Choroid plexus epithelial cell (primary cell): Measurements from ENCODE around the gene DCAF7.

ENCODE experiments used
- DNase-seq: peaks from one replicate; pipeline ENCODE4 v3.0.0-alpha.2; 2010; ENCODE audit warnings: low read depth
- H3K4me3 ChIP-seq: 2 replicates; pipeline ENCODE4 v1.5.1; 2011; ENCODE audit warnings: low read depth, mild to moderate bottlenecking, control low read depth, low read length, moderate library complexity
- TF ChIP-seq, protein P1 (sequence below): conservative IDR thresholded peaks from 2 replicates; pipeline ENCODE4 v1.5.1; 2011; ENCODE audit warnings: low read depth, mild to moderate bottlenecking, control low read depth, inconsistent platforms, low read length, moderate library complexity

DCAF7 gene

GRCh38 chr17:63531022-63531965 lies 19.0 kb upstream of the DCAF7 start:
- H3K4me3 ChIP-seq: no peak overlapping the region
- DNase-seq: no peak
- TF ChIP-seq, protein P1, sequence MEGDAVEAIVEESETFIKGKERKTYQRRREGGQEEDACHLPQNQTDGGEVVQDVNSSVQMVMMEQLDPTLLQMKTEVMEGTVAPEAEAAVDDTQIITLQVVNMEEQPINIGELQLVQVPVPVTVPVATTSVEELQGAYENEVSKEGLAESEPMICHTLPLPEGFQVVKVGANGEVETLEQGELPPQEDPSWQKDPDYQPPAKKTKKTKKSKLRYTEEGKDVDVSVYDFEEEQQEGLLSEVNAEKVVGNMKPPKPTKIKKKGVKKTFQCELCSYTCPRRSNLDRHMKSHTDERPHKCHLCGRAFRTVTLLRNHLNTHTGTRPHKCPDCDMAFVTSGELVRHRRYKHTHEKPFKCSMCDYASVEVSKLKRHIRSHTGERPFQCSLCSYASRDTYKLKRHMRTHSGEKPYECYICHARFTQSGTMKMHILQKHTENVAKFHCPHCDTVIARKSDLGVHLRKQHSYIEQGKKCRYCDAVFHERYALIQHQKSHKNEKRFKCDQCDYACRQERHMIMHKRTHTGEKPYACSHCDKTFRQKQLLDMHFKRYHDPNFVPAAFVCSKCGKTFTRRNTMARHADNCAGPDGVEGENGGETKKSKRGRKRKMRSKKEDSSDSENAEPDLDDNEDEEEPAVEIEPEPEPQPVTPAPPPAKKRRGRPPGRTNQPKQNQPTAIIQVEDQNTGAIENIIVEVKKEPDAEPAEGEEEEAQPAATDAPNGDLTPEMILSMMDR: no peak

- no peak for DNase-seq
- TF ChIP-seq, protein P1: no peak
- no peak overlapping the region for H3K4me3 ChIP-seq
Measured at GRCh38 chr17:63533433-63534077, 16.7 kb upstream of the DCAF7 start.

- TF ChIP-seq, protein P1: no peak
- no peak for DNase-seq
- no peak overlapping the region for H3K4me3 ChIP-seq
Measured at GRCh38 chr17:63534078-63534570, 16.2 kb upstream of the DCAF7 start.

- TF ChIP-seq, protein P1: no peak
- no peak overlapping the region for H3K4me3 ChIP-seq
- DNase-seq: no peak
Measured at GRCh38 chr17:63534816-63535455, 15.3 kb upstream of the DCAF7 start.

DNA sequence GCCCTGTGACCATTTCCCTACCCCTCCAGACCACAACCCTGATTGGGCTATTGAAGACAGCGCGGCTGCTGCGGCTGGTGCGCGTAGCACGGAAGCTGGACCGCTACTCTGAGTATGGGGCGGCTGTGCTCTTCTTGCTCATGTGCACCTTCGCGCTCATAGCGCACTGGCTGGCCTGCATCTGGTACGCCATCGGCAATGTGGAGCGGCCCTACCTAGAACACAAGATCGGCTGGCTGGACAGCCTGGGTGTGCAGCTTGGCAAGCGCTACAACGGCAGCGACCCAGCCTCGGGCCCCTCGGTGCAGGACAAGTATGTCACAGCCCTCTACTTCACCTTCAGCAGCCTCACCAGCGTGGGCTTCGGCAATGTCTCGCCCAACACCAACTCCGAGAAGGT lies 14.6 kb upstream of the DCAF7 start:
- TF ChIP-seq, protein P1: no peak
- DNase-seq: no peak
- H3K4me3 ChIP-seq: no peak overlapping the region

DNA sequence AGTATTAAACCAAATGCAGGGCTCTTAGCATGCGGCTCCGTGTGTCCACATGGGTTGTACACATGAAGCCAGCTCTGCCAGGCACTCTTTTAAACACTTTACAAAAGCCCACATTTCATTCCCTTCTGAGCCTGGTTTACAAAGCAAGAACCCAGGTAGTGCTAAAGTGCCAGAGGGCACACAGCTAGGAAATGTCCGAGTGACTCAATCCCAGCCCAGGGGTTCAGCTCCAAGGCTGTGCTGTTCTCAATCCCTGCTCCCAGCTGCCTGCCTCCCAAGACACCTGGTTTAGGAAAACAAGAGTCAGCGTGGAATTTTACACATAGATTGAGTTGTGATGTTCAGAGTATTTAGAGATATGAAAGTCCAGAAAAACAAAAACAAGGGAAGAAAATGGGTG lies 13.3 kb upstream of the DCAF7 start:
- TF ChIP-seq, protein P1: no peak
- no peak overlapping the region for H3K4me3 ChIP-seq
- DNase-seq: no peak
